ENCODE measurements around the gene NTRK2.

Gene NTRK2

GRCh38 chr9:84862308-84862707 is 192.8 kb downstream of the NTRK2 start:
- no peak overlapping the region for H3K27ac ChIP-seq (ENCODE audit: low read depth, low read length, severe bottlenecking)
- 75 to 91% methylated on average over 1 to 5 of the region's 7 CpGs for WGBS, 2 experiments (ENCODE audit: insufficient coverage in 2 of 2)
- no peaks in the 10 kb centered on the region for H3K9me3 ChIP-seq (ENCODE audit: control insufficient read depth, low read length)
- peaks cover 7% of the 10 kb centered on the region for H3K4me1 ChIP-seq (ENCODE audit: control insufficient read depth, insufficient read depth, low read length, poor library complexity, severe bottlenecking)
- no peak overlapping the region for H3K4me3 ChIP-seq (ENCODE audit: extremely low read depth, insufficient read depth, low read length, poor library complexity, severe bottlenecking)
- no peaks in the 10 kb centered on the region for H3K36me3 ChIP-seq (ENCODE audit: control insufficient read depth, insufficient read depth, low read length)

GRCh38 chr9:84862810-84863287 is 193.3 kb downstream of the NTRK2 start:
- Histone ChIP-seq H3K4me1 (ENCODE audit: control insufficient read depth, insufficient read depth, low read length, poor library complexity, severe bottlenecking) (peaks cover 7% of the 10 kb centered on the region), H3K4me3 (ENCODE audit: extremely low read depth, insufficient read depth, low read length, poor library complexity, severe bottlenecking) (no peak overlapping the region), H3K9me3 (ENCODE audit: control insufficient read depth, low read length) (no peaks in the 10 kb centered on the region), H3K36me3 (ENCODE audit: control insufficient read depth, insufficient read depth, low read length) (no peaks in the 10 kb centered on the region), H3K27ac (ENCODE audit: low read depth, low read length, severe bottlenecking) (no peak overlapping the region)
- WGBS, 2 experiments (ENCODE audit: insufficient coverage in 2 of 2) = no CpG with 5 or more reads among the region's 2 CpGs

- H3K27ac ChIP-seq (ENCODE audit: low read depth, low read length, severe bottlenecking) = no peak overlapping the region
- no peaks in the 10 kb centered on the region for H3K36me3 ChIP-seq (ENCODE audit: control insufficient read depth, insufficient read depth, low read length)
- WGBS, 2 experiments (ENCODE audit: insufficient coverage in 2 of 2) = 86 to 87% methylated on average over 2 to 3 of the region's 4 CpGs
- H3K4me1 ChIP-seq (ENCODE audit: control insufficient read depth, insufficient read depth, low read length, poor library complexity, severe bottlenecking) = peaks cover 7% of the 10 kb centered on the region
- H3K9me3 ChIP-seq (ENCODE audit: control insufficient read depth, low read length) = no peaks in the 10 kb centered on the region
- H3K4me3 ChIP-seq (ENCODE audit: extremely low read depth, insufficient read depth, low read length, poor library complexity, severe bottlenecking) = no peak overlapping the region
Measured at GRCh38 chr9:84863372-84863771, 193.8 kb downstream of the NTRK2 start.

- Histone ChIP-seq H3K36me3 (ENCODE audit: control insufficient read depth, insufficient read depth, low read length) (no peaks in the 10 kb centered on the region), H3K9me3 (ENCODE audit: control insufficient read depth, low read length) (no peaks in the 10 kb centered on the region), H3K4me1 (ENCODE audit: control insufficient read depth, insufficient read depth, low read length, poor library complexity, severe bottlenecking) (peaks cover 7% of the 10 kb centered on the region), H3K4me3 (ENCODE audit: extremely low read depth, insufficient read depth, low read length, poor library complexity, severe bottlenecking) (no peak overlapping the region), H3K27ac (ENCODE audit: low read depth, low read length, severe bottlenecking) (no peak overlapping the region)
- 93 to 100% methylated on average over 1 to 2 of the region's 5 CpGs for WGBS, 2 experiments (ENCODE audit: insufficient coverage in 2 of 2)
Measured at GRCh38 chr9:84866396-84867175, 197.1 kb downstream of the NTRK2 start.

- 93 to 94% methylated on average over 2 to 3 of the region's 3 CpGs for WGBS, 2 experiments (ENCODE audit: insufficient coverage in 2 of 2)
- peaks cover 7% of the 10 kb centered on the region for H3K4me1 ChIP-seq (ENCODE audit: control insufficient read depth, insufficient read depth, low read length, poor library complexity, severe bottlenecking)
Measured at GRCh38 chr9:84867186-84867585, 197.7 kb downstream of the NTRK2 start.

GRCh38 chr9:84869091-84869490 is 199.6 kb downstream of the NTRK2 start:
- H3K9me3 ChIP-seq (ENCODE audit: control insufficient read depth, low read length) = no peaks in the 10 kb centered on the region
- no peaks in the 10 kb centered on the region for H3K4me1 ChIP-seq (ENCODE audit: control insufficient read depth, insufficient read depth, low read length, poor library complexity, severe bottlenecking)
- H3K27ac ChIP-seq (ENCODE audit: low read depth, low read length, severe bottlenecking) = no peak overlapping the region
- WGBS, 2 experiments (ENCODE audit: insufficient coverage in 2 of 2) = 74 to 90% methylated on average over 2 of the region's 2 CpGs
- no peak overlapping the region for H3K4me3 ChIP-seq (ENCODE audit: extremely low read depth, insufficient read depth, low read length, poor library complexity, severe bottlenecking)
- no peaks in the 10 kb centered on the region for H3K36me3 ChIP-seq (ENCODE audit: control insufficient read depth, insufficient read depth, low read length)

More at GRCh38 chr9:84867186-84867585, 197.7 kb downstream of the NTRK2 start:
- H3K4me3 ChIP-seq (ENCODE audit: extremely low read depth, insufficient read depth, low read length, poor library complexity, severe bottlenecking) = no peak overlapping the region
- H3K27ac ChIP-seq (ENCODE audit: low read depth, low read length, severe bottlenecking) = no peak overlapping the region
- no peaks in the 10 kb centered on the region for H3K9me3 ChIP-seq (ENCODE audit: control insufficient read depth, low read length)
- H3K36me3 ChIP-seq (ENCODE audit: control insufficient read depth, insufficient read depth, low read length) = no peaks in the 10 kb centered on the region

GRCh38 chr9:84871983-84872382 is 202.5 kb downstream of the NTRK2 start:
- Histone ChIP-seq H3K4me1 (ENCODE audit: control insufficient read depth, insufficient read depth, low read length, poor library complexity, severe bottlenecking) (peaks cover 4% of the 10 kb centered on the region), H3K36me3 (ENCODE audit: control insufficient read depth, insufficient read depth, low read length) (no peaks in the 10 kb centered on the region), H3K4me3 (ENCODE audit: extremely low read depth, insufficient read depth, low read length, poor library complexity, severe bottlenecking) (no peak overlapping the region), H3K9me3 (ENCODE audit: control insufficient read depth, low read length) (no peaks in the 10 kb centered on the region), H3K27ac (ENCODE audit: low read depth, low read length, severe bottlenecking) (no peak overlapping the region)
- 92 to 95% methylated on average over 4 of the region's 4 CpGs for WGBS, 2 experiments (ENCODE audit: insufficient coverage in 2 of 2)

GRCh38 chr9:84874022-84874421 is 204.5 kb downstream of the NTRK2 start:
- peak overlapping the region; percentile 70 for H3K27ac ChIP-seq (ENCODE audit: low read depth, low read length, severe bottlenecking)
- H3K4me1 ChIP-seq (ENCODE audit: control insufficient read depth, insufficient read depth, low read length, poor library complexity, severe bottlenecking) = peaks cover 4% of the 10 kb centered on the region
- H3K9me3 ChIP-seq (ENCODE audit: control insufficient read depth, low read length) = no peaks in the 10 kb centered on the region
- no peak overlapping the region for H3K4me3 ChIP-seq (ENCODE audit: extremely low read depth, insufficient read depth, low read length, poor library complexity, severe bottlenecking)
- 93 to 94% methylated on average over 4 of the region's 4 CpGs for WGBS, 2 experiments (ENCODE audit: insufficient coverage in 2 of 2)
- no peaks in the 10 kb centered on the region for H3K36me3 ChIP-seq (ENCODE audit: control insufficient read depth, insufficient read depth, low read length)

GRCh38 chr9:84874596-84874995 is 205.1 kb downstream of the NTRK2 start:
- Histone ChIP-seq H3K36me3 (ENCODE audit: control insufficient read depth, insufficient read depth, low read length) (no peaks in the 10 kb centered on the region), H3K4me3 (ENCODE audit: extremely low read depth, insufficient read depth, low read length, poor library complexity, severe bottlenecking) (no peak overlapping the region), H3K4me1 (ENCODE audit: control insufficient read depth, insufficient read depth, low read length, poor library complexity, severe bottlenecking) (peaks cover 4% of the 10 kb centered on the region), H3K27ac (ENCODE audit: low read depth, low read length, severe bottlenecking) (peak overlapping the region; percentile 70), H3K9me3 (ENCODE audit: control insufficient read depth, low read length) (no peaks in the 10 kb centered on the region)
- 17% methylated on average over 1 of the region's 2 CpGs; no CpG with 5 or more reads in 1 of the 2 experiments for WGBS, 2 experiments (ENCODE audit: insufficient coverage in 2 of 2)

GRCh38 chr9:84875193-84875592 is 205.7 kb downstream of the NTRK2 start:
- Histone ChIP-seq H3K27ac (ENCODE audit: low read depth, low read length, severe bottlenecking) (no peak overlapping the region), H3K36me3 (ENCODE audit: control insufficient read depth, insufficient read depth, low read length) (no peaks in the 10 kb centered on the region), H3K9me3 (ENCODE audit: control insufficient read depth, low read length) (no peaks in the 10 kb centered on the region), H3K4me3 (ENCODE audit: extremely low read depth, insufficient read depth, low read length, poor library complexity, severe bottlenecking) (no peak overlapping the region), H3K4me1 (ENCODE audit: control insufficient read depth, insufficient read depth, low read length, poor library complexity, severe bottlenecking) (peaks cover 4% of the 10 kb centered on the region)
- WGBS, 2 experiments (ENCODE audit: insufficient coverage in 2 of 2) = 85 to 93% methylated on average over 4 of the region's 4 CpGs

GRCh38 chr9:84879631-84880030 is 210.1 kb downstream of the NTRK2 start:
- no peaks in the 10 kb centered on the region for H3K9me3 ChIP-seq (ENCODE audit: control insufficient read depth, low read length)
- H3K4me1 ChIP-seq (ENCODE audit: control insufficient read depth, insufficient read depth, low read length, poor library complexity, severe bottlenecking) = peaks cover 4% of the 10 kb centered on the region
- H3K36me3 ChIP-seq (ENCODE audit: control insufficient read depth, insufficient read depth, low read length) = no peaks in the 10 kb centered on the region
- H3K27ac ChIP-seq (ENCODE audit: low read depth, low read length, severe bottlenecking) = no peak overlapping the region
- H3K4me3 ChIP-seq (ENCODE audit: extremely low read depth, insufficient read depth, low read length, poor library complexity, severe bottlenecking) = no peak overlapping the region
- WGBS, 2 experiments (ENCODE audit: insufficient coverage in 2 of 2) = no CpG with 5 or more reads among the region's 1 CpG

Data from mesodermal cell (in vitro differentiated cells).